Activated CD8-positive, alpha-beta memory T cell treated with anti-CD3 and anti-CD28 coated beads for 24 hours (primary cell): ENCODE results near the gene ZKSCAN4.

Experiments
- DNase-seq: peaks from one replicate; pipeline ENCODE4 v3.0.0-alpha.2; 2020

The ZKSCAN4 gene

GRCh38 chr6:28252009-28252975, at the start of gene ZKSCAN4:
Gene ZKSCAN4 (minus strand): TSS chr6:28252269. CDS start chr6:28251980, 289 bp downstream.
- DNase-seq, result peak; percentile 89

- no peak for DNase-seq
Measured at GRCh38 chr6:28296520-28297060, 44.5 kb upstream of the ZKSCAN4 start.

GRCh38 chr6:28295326-28295725, 43.3 kb upstream of the ZKSCAN4 start:
- DNase-seq, result no peak

- DNase-seq, result no peak
Measured at GRCh38 chr6:28291573-28291972, 39.5 kb upstream of the ZKSCAN4 start.

- no peak for DNase-seq
Measured at GRCh38 chr6:28282926-28283325, 30.9 kb upstream of the ZKSCAN4 start.

- peak; percentile 83 for DNase-seq
Measured at GRCh38 chr6:28281288-28282064, 29.4 kb upstream of the ZKSCAN4 start, which contains the start of gene PGBD1. Gene PGBD1 (plus strand): TSS chr6:28281572. CDS start chr6:28283814, 2,242 bp downstream.

GRCh38 chr6:28280595-28281287, 28.7 kb upstream of the ZKSCAN4 start:
- no peak for DNase-seq

GRCh38 chr6:28277746-28278145, 25.7 kb upstream of the ZKSCAN4 start:
- DNase-seq, result no peak

- DNase-seq, result no peak
Measured at GRCh38 chr6:28274888-28275287, 22.8 kb upstream of the ZKSCAN4 start.

- no peak for DNase-seq
Measured at GRCh38 chr6:28269492-28269891, 17.4 kb upstream of the ZKSCAN4 start.

- DNase-seq, result no peak
Measured at GRCh38 chr6:28267695-28268059, 15.6 kb upstream of the ZKSCAN4 start.

- peak; percentile 95 for DNase-seq
Measured at GRCh38 chr6:28266962-28267694, 15.1 kb upstream of the ZKSCAN4 start, which contains the start of gene ZSCAN26. Gene ZSCAN26 (plus strand): TSS chr6:28267143. CDS start chr6:28271920, 4,777 bp downstream.

- no peak for DNase-seq
Measured at GRCh38 chr6:28266563-28266961, 14.5 kb upstream of the ZKSCAN4 start.

GRCh38 chr6:28264834-28265401, 12.8 kb upstream of the ZKSCAN4 start:
- no peak for DNase-seq

GRCh38 chr6:28263922-28264321, 11.9 kb upstream of the ZKSCAN4 start:
- DNase-seq, result no peak

- DNase-seq, result peak; percentile 88
Measured at GRCh38 chr6:28258877-28259777, 7.1 kb upstream of the ZKSCAN4 start, which contains the start of gene NKAPL. Gene NKAPL (plus strand): TSS chr6:28259297. CDS start chr6:28259372, 75 bp downstream.

- no peak for DNase-seq
Measured at GRCh38 chr6:28257042-28257441, 5.0 kb upstream of the ZKSCAN4 start.

- no peak for DNase-seq
Measured at GRCh38 chr6:28254121-28254519, 2.1 kb upstream of the ZKSCAN4 start.

GRCh38 chr6:28251661-28252008, 434 bp downstream of the ZKSCAN4 start:
- no peak for DNase-seq

GRCh38 chr6:28250747-28251146, 1.3 kb downstream of the ZKSCAN4 start:
- DNase-seq, result no peak
